Measurements from ENCODE around the gene MAX. TPM values are rescaled to one million over a fixed set of nuclear protein-coding genes. Genes with fewer than 3 reads are reported as not detected.

The MAX gene
- total and polyA plus RNA-seq, 2 experiments from 2014 or later, result 25.0 to 27.7 TPM

DNA sequence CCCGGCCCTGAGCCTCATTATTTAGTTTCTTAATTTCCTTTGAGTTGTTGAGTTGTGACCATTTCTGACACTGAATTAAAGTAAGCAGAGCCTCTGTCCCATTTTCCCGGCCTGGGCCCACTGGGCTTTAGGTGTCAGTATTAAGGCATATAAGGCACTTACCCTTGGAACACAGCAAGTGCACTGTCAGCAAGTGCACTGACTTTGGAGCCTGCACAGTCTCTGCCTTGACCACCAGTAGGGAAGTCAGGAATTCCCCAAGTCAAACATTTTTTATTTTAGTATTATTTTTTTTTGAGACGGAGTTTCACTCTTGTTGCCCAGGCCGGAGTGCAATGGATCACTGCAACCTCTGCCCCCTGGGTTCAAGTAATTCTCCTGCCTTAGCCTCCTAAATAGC is 56.6 kb downstream of the MAX start:
- Mint-ChIP-seq H3K4me3 (no peak overlapping the region), H3K4me1 (peaks cover 6% of the 10 kb centered on the region; the same call in 2 of the 3 replicates), H3K27me3 (ENCODE audit: insufficient read depth, low read depth, poor library complexity) (peaks cover 1% of the 10 kb centered on the region), H3K36me3 (ENCODE audit: low read depth) (peaks cover 17% of the 10 kb centered on the region; the same call in 2 of the 3 replicates), H3K9me3 (no peaks in the 10 kb centered on the region), H3K27ac (no peak overlapping the region)
- H3K27ac ChIP-seq (ENCODE audit: low read depth), result no peak overlapping the region
- no peak overlapping the region for H2AFZ ChIP-seq
- 0 out of 2 replicates have a peak, but pooled peaks cover 9% of the 10 kb centered on the region for H4K20me1 ChIP-seq (replicated peaks; ENCODE audit: insufficient read depth)
- peaks cover 8% of the 10 kb centered on the region; the same call in 1 of the 2 replicates for H3K4me1 ChIP-seq (ENCODE audit: insufficient read depth)
- H3F3A ChIP-seq (replicated peaks; ENCODE audit: low read depth), result no peaks in the 10 kb centered on the region
- no peaks in the 10 kb centered on the region for H3K9me2 ChIP-seq (ENCODE audit: insufficient read depth)
- DNase-seq (ENCODE audit: low spot score) (no peak), ATAC-seq (no peak)
- H3K4me2 ChIP-seq, result no peak overlapping the region
- no peaks in the 10 kb centered on the region for H3K36me3 ChIP-seq (ENCODE audit: insufficient read depth)
- TF ChIP-seq ZNF331 (CRISPR knock-in tag; IDR thresholded peaks at IDR 0.05; ENCODE audit: low read depth), result no peak
- TF ChIP-seq, protein P1, sequence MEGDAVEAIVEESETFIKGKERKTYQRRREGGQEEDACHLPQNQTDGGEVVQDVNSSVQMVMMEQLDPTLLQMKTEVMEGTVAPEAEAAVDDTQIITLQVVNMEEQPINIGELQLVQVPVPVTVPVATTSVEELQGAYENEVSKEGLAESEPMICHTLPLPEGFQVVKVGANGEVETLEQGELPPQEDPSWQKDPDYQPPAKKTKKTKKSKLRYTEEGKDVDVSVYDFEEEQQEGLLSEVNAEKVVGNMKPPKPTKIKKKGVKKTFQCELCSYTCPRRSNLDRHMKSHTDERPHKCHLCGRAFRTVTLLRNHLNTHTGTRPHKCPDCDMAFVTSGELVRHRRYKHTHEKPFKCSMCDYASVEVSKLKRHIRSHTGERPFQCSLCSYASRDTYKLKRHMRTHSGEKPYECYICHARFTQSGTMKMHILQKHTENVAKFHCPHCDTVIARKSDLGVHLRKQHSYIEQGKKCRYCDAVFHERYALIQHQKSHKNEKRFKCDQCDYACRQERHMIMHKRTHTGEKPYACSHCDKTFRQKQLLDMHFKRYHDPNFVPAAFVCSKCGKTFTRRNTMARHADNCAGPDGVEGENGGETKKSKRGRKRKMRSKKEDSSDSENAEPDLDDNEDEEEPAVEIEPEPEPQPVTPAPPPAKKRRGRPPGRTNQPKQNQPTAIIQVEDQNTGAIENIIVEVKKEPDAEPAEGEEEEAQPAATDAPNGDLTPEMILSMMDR (conservative IDR thresholded peaks at IDR 0.05; ENCODE audit: low read depth in 2 of 2), result no peak
- TF ChIP-seq, protein P2, sequence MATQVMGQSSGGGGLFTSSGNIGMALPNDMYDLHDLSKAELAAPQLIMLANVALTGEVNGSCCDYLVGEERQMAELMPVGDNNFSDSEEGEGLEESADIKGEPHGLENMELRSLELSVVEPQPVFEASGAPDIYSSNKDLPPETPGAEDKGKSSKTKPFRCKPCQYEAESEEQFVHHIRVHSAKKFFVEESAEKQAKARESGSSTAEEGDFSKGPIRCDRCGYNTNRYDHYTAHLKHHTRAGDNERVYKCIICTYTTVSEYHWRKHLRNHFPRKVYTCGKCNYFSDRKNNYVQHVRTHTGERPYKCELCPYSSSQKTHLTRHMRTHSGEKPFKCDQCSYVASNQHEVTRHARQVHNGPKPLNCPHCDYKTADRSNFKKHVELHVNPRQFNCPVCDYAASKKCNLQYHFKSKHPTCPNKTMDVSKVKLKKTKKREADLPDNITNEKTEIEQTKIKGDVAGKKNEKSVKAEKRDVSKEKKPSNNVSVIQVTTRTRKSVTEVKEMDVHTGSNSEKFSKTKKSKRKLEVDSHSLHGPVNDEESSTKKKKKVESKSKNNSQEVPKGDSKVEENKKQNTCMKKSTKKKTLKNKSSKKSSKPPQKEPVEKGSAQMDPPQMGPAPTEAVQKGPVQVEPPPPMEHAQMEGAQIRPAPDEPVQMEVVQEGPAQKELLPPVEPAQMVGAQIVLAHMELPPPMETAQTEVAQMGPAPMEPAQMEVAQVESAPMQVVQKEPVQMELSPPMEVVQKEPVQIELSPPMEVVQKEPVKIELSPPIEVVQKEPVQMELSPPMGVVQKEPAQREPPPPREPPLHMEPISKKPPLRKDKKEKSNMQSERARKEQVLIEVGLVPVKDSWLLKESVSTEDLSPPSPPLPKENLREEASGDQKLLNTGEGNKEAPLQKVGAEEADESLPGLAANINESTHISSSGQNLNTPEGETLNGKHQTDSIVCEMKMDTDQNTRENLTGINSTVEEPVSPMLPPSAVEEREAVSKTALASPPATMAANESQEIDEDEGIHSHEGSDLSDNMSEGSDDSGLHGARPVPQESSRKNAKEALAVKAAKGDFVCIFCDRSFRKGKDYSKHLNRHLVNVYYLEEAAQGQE (IDR thresholded peaks at IDR 0.05; ENCODE audit: unreplicated experiment), result no peak
- no peak for TF ChIP-seq ZNF114 (CRISPR knock-in tag; IDR thresholded peaks at IDR 0.05)
- no peak for TF ChIP-seq EZH2 (IDR thresholded peaks at IDR 0.05; ENCODE audit: low read depth, unreplicated experiment)
- no peak for TF ChIP-seq CREB1 (CRISPR knock-in tag; IDR thresholded peaks at IDR 0.05; ENCODE audit: low read depth)
- TF ChIP-seq POLR2AphosphoS5 (IDR thresholded peaks at IDR 0.05; ENCODE audit: low read depth), result no peak
- TF ChIP-seq, protein P3, sequence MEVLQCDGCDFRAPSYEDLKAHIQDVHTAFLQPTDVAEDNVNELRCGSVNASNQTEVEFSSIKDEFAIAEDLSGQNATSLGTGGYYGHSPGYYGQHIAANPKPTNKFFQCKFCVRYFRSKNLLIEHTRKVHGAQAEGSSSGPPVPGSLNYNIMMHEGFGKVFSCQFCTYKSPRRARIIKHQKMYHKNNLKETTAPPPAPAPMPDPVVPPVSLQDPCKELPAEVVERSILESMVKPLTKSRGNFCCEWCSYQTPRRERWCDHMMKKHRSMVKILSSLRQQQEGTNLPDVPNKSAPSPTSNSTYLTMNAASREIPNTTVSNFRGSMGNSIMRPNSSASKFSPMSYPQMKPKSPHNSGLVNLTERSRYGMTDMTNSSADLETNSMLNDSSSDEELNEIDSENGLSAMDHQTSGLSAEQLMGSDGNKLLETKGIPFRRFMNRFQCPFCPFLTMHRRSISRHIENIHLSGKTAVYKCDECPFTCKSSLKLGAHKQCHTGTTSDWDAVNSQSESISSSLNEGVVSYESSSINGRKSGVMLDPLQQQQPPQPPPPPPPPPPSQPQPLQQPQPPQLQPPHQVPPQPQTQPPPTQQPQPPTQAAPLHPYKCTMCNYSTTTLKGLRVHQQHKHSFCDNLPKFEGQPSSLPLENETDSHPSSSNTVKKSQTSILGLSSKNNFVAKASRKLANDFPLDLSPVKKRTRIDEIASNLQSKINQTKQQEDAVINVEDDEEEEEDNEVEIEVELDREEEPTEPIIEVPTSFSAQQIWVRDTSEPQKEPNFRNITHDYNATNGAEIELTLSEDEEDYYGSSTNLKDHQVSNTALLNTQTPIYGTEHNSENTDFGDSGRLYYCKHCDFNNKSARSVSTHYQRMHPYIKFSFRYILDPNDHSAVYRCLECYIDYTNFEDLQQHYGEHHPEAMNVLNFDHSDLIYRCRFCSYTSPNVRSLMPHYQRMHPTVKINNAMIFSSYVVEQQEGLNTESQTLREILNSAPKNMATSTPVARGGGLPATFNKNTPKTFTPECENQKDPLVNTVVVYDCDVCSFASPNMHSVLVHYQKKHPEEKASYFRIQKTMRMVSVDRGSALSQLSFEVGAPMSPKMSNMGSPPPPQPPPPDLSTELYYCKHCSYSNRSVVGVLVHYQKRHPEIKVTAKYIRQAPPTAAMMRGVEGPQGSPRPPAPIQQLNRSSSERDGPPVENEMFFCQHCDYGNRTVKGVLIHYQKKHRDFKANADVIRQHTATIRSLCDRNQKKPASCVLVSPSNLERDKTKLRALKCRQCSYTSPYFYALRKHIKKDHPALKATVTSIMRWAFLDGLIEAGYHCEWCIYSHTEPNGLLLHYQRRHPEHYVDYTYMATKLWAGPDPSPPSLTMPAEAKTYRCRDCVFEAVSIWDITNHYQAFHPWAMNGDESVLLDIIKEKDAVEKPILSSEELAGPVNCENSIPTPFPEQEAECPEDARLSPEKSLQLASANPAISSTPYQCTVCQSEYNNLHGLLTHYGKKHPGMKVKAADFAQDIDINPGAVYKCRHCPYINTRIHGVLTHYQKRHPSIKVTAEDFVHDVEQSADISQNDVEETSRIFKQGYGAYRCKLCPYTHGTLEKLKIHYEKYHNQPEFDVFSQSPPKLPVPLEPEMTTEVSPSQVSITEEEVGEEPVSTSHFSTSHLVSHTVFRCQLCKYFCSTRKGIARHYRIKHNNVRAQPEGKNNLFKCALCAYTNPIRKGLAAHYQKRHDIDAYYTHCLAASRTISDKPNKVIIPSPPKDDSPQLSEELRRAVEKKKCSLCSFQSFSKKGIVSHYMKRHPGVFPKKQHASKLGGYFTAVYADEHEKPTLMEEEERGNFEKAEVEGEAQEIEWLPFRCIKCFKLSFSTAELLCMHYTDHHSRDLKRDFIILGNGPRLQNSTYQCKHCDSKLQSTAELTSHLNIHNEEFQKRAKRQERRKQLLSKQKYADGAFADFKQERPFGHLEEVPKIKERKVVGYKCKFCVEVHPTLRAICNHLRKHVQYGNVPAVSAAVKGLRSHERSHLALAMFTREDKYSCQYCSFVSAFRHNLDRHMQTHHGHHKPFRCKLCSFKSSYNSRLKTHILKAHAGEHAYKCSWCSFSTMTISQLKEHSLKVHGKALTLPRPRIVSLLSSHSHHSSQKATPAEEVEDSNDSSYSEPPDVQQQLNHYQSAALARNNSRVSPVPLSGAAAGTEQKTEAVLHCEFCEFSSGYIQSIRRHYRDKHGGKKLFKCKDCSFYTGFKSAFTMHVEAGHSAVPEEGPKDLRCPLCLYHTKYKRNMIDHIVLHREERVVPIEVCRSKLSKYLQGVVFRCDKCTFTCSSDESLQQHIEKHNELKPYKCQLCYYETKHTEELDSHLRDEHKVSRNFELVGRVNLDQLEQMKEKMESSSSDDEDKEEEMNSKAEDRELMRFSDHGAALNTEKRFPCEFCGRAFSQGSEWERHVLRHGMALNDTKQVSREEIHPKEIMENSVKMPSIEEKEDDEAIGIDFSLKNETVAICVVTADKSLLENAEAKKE (CRISPR knock-in tag; IDR thresholded peaks at IDR 0.05), result no peak
- no peak for TF ChIP-seq EZH2phosphoT487 (IDR thresholded peaks at IDR 0.05; ENCODE audit: unreplicated experiment)
- no peak for TF ChIP-seq NANOG (IDR thresholded peaks at IDR 0.05; ENCODE audit: borderline replicate concordance)
- no peak for TF ChIP-seq JUNB (IDR thresholded peaks at IDR 0.05; ENCODE audit: unreplicated experiment)
- TF ChIP-seq STAT1 (IDR thresholded peaks at IDR 0.05; ENCODE audit: unreplicated experiment), result no peak
- H3K79me2 ChIP-seq (replicated peaks; ENCODE audit: insufficient read depth), result no peaks in the 10 kb centered on the region
- no peaks in the 10 kb centered on the region for H3K27me3 ChIP-seq (ENCODE audit: insufficient read depth)
- H3K4me3 ChIP-seq, result no peak overlapping the region

All from GM23338 (cell line).